ENCODE results near the gene SCAMP1. TPM values are rescaled to one million over a fixed set of nuclear protein-coding genes. Genes with fewer than 3 reads are reported as not detected.

The SCAMP1 gene
- total and polyA plus RNA-seq, 2 experiments from 2014 or later, result 57.7 to 66.9 TPM

DNA sequence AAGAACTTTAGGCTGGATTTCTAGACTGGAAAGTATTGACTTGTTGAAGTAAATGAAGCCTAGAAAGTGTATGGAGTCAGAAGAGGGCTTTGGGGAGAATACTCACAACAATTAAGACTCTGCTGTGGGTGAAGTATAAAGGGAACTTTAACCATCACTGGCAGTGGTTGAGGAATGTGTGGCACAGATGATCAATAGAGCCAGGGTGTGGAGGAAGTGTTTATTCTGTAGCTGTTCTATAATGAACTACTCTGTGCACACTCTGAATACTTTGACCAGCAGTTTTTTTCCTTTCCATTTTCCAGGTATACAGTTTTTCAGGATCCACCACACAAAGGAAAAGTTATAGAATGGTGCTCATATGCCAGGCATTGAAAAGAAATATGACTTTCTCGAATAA lies 106.7 kb downstream of the SCAMP1 start:
- H3F3A ChIP-seq (ENCODE audit: insufficient read depth), result no peaks in the 10 kb centered on the region
- TF ChIP-seq EZH2phosphoT487 (IDR thresholded peaks at IDR 0.05; ENCODE audit: insufficient read depth, low read depth), result no peak
- TF ChIP-seq EZH2 (IDR thresholded peaks at IDR 0.05; ENCODE audit: insufficient read depth, poor library complexity, severe bottlenecking), result no peak
- H3K4me2 ChIP-seq (ENCODE audit: unreplicated experiment), result no peak overlapping the region
- H3K36me3 ChIP-seq (ENCODE audit: low read depth), result no peaks in the 10 kb centered on the region
- peaks cover 7% of the 10 kb centered on the region; the same call in 1 of the 2 replicates for H3K79me2 ChIP-seq (ENCODE audit: insufficient read depth)
- no peaks in the 10 kb centered on the region for H3K27me3 ChIP-seq (replicated peaks; ENCODE audit: insufficient read depth)
- H3K9me2 ChIP-seq (ENCODE audit: insufficient read depth), result no peaks in the 10 kb centered on the region
- no peak overlapping the region for H2AFZ ChIP-seq
- no peak overlapping the region for H3K9ac ChIP-seq
- no peak overlapping the region for H3K27ac ChIP-seq
- H3K9me3 ChIP-seq (ENCODE audit: low read depth), result no peaks in the 10 kb centered on the region
- DNase-seq, result no peak
- peaks cover 4% of the 10 kb centered on the region; the same call in 1 of the 2 replicates for H4K20me1 ChIP-seq (ENCODE audit: insufficient read depth)
- in situ Hi-C loops (cut with MboI), result no loop called here
- H3K4me1 ChIP-seq (ENCODE audit: insufficient read depth), result no peaks in the 10 kb centered on the region
- H3K4me3 ChIP-seq, result no peak overlapping the region
- 97 to 98% methylated on average over 1 of the region's 1 CpG for WGBS, 2 experiments (ENCODE audit: low coverage in 1 of 2, low lambda C conversion rate in 2 of 2, missing lambda C conversion rate in 2 of 2)

DNA sequence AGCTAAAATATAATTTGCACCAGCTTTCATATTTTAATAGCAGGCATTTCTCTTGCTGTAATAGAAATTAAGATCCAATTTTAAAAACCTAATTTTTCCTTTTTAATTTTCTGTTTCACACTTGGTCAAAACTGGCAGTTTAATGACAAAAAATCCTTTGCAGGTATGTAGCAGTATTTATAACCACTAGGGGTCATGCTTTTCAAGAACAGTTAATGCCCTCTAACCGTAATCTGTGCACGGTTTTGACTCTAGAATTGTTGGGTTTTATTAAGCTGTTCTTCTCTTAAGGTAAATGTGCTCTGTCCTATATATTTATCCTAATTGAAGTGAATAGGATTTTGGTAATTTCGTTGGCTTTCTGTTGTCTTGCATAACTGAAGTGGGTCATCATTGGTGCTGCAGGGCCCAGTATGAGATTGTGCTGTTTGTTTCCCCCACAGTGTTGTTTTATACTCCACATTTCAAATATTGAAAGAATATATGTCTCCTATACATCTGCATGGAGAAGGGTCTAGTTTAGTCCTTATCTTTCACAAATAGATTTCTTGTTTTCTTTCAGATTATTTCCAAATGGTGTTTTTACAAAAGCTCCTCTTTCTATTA lies 107.4 kb downstream of the SCAMP1 start:
- H3K27ac ChIP-seq, result no peak overlapping the region
- 8 to 13% methylated on average over 3 of the region's 3 CpGs for WGBS, 2 experiments (ENCODE audit: low coverage in 1 of 2, low lambda C conversion rate in 2 of 2, missing lambda C conversion rate in 2 of 2)
- H3K9me3 ChIP-seq (ENCODE audit: low read depth), result no peaks in the 10 kb centered on the region
- peak; percentile 80 for DNase-seq
- H3K27me3 ChIP-seq (replicated peaks; ENCODE audit: insufficient read depth), result no peaks in the 10 kb centered on the region
- no peak overlapping the region for H2AFZ ChIP-seq
- peaks cover 7% of the 10 kb centered on the region; the same call in 1 of the 2 replicates for H3K79me2 ChIP-seq (ENCODE audit: insufficient read depth)
- H3K36me3 ChIP-seq (ENCODE audit: low read depth), result no peaks in the 10 kb centered on the region
- no peaks in the 10 kb centered on the region for H3K4me1 ChIP-seq (ENCODE audit: insufficient read depth)
- in situ Hi-C loops (cut with MboI), result no loop called here
- H3K9me2 ChIP-seq (ENCODE audit: insufficient read depth), result no peaks in the 10 kb centered on the region
- no peak overlapping the region for H3K4me2 ChIP-seq (ENCODE audit: unreplicated experiment)
- H3K9ac ChIP-seq, result no peak overlapping the region
- no peak overlapping the region for H3K4me3 ChIP-seq
- TF ChIP-seq EZH2phosphoT487 (IDR thresholded peaks at IDR 0.05; ENCODE audit: insufficient read depth, low read depth) (no peak), EZH2 (IDR thresholded peaks at IDR 0.05; ENCODE audit: insufficient read depth, poor library complexity, severe bottlenecking) (no peak)
- H3F3A ChIP-seq (ENCODE audit: insufficient read depth), result no peaks in the 10 kb centered on the region
- peaks cover 4% of the 10 kb centered on the region; the same call in 1 of the 2 replicates for H4K20me1 ChIP-seq (ENCODE audit: insufficient read depth)

DNA sequence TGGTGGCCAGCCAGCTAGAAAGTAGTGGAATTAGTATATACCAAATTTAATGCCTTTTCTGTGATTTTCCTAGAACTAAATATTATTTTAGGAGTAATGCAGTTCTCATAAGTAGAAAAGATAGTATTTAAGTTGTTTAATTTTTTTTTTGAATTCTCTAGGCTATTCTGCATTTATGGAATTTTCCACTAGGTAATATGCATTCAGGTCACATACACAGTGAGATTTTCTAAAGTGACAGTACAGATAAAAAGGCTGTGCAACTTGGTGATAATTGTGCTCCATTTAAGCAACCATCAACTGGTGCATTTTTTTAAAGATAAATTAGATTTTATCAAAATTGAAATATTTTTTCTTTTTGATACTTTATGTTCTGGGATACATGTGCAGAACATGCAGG lies 111.5 kb downstream of the SCAMP1 start:
- no peak for TF ChIP-seq EZH2phosphoT487 (IDR thresholded peaks at IDR 0.05; ENCODE audit: insufficient read depth, low read depth)
- no peak for TF ChIP-seq EZH2 (IDR thresholded peaks at IDR 0.05; ENCODE audit: insufficient read depth, poor library complexity, severe bottlenecking)
- DNase-seq, result no peak
- H2AFZ ChIP-seq, result no peak overlapping the region
- H3K4me1 ChIP-seq (ENCODE audit: insufficient read depth), result peaks cover 3% of the 10 kb centered on the region; the same call in 1 of the 2 replicates
- no peak overlapping the region for H3K9ac ChIP-seq
- no peaks in the 10 kb centered on the region for H3F3A ChIP-seq (ENCODE audit: insufficient read depth)
- H3K27me3 ChIP-seq (replicated peaks; ENCODE audit: insufficient read depth), result no peaks in the 10 kb centered on the region
- H3K9me3 ChIP-seq (ENCODE audit: low read depth), result no peaks in the 10 kb centered on the region
- no peaks in the 10 kb centered on the region for H3K9me2 ChIP-seq (ENCODE audit: insufficient read depth)
- H3K36me3 ChIP-seq (ENCODE audit: low read depth), result no peaks in the 10 kb centered on the region
- H3K4me3 ChIP-seq, result no peak overlapping the region
- no peak overlapping the region for H3K4me2 ChIP-seq (ENCODE audit: unreplicated experiment)
- peaks cover 7% of the 10 kb centered on the region; the same call in 1 of the 2 replicates for H3K79me2 ChIP-seq (ENCODE audit: insufficient read depth)
- no peaks in the 10 kb centered on the region for H4K20me1 ChIP-seq (ENCODE audit: insufficient read depth)
- in situ Hi-C loops (cut with MboI), result no loop called here
- H3K27ac ChIP-seq, result no peak overlapping the region

DNA sequence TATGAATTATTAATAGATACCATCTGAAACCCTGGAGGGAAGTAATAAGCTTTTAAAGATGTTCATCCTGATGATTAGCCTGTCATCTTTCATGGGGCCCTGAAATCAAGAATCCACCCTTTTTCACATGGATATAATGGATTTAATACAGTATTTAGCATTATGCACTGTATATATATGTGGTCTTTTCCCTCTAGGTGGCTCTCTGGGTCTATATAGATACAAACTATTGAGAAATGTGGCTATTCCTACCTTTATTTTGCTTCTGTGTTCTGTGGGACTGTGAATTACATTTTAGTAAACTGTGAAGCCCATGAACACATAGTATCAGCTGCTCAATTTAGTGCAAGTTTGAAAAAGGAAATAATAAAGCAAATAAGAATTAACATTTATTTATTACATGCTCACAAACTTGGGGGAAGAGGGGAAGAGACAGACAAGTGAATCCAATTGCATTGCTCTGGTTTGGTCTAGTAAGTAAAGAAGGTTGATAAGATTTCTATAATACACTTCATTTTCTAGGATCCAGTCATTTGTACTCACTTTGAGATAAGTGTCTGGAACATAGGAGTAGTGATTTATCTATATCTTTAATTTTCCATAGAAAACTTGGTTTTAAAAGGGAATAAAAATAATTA lies 112.2 kb downstream of the SCAMP1 start:
- Histone ChIP-seq H3K79me2 (ENCODE audit: insufficient read depth) (peaks cover 7% of the 10 kb centered on the region; the same call in 1 of the 2 replicates), H3K9me2 (ENCODE audit: insufficient read depth) (no peaks in the 10 kb centered on the region), H3K27me3 (replicated peaks; ENCODE audit: insufficient read depth) (no peaks in the 10 kb centered on the region), H3K4me1 (ENCODE audit: insufficient read depth) (peaks cover 3% of the 10 kb centered on the region; the same call in 1 of the 2 replicates), H3K27ac (no peak overlapping the region), H3K9me3 (ENCODE audit: low read depth) (no peaks in the 10 kb centered on the region), H3K9ac (no peak overlapping the region), H3K4me3 (no peak overlapping the region), H3K4me2 (ENCODE audit: unreplicated experiment) (no peak overlapping the region), H2AFZ (no peak overlapping the region), H4K20me1 (ENCODE audit: insufficient read depth) (no peaks in the 10 kb centered on the region), H3F3A (ENCODE audit: insufficient read depth) (no peaks in the 10 kb centered on the region), H3K36me3 (ENCODE audit: low read depth) (no peaks in the 10 kb centered on the region)
- peak; percentile 60 for DNase-seq
- TF ChIP-seq EZH2phosphoT487 (IDR thresholded peaks at IDR 0.05; ENCODE audit: insufficient read depth, low read depth) (no peak), EZH2 (IDR thresholded peaks at IDR 0.05; ENCODE audit: insufficient read depth, poor library complexity, severe bottlenecking) (no peak)
- in situ Hi-C loops (cut with MboI), result no loop called here
